ENCODE results near the gene SLC6A3.

Gene SLC6A3

GRCh38 chr5:1445313-1445688, at the start of gene SLC6A3:
Gene SLC6A3 (minus strand): TSS chr5:1445440. CDS start chr5:1443197, 2,243 bp downstream.
- DNase-seq, result no peak

GRCh38 chr5:1493941-1494340, 48.7 kb upstream of the SLC6A3 start:
- no peak for DNase-seq

- no peak for DNase-seq
These were observed 48.2 kb upstream of the SLC6A3 start for GRCh38 chr5:1493413-1493812.

- no peak for DNase-seq
These were observed 47.5 kb upstream of the SLC6A3 start for GRCh38 chr5:1492757-1493156.

- no peak for DNase-seq
These were observed 45.1 kb upstream of the SLC6A3 start for GRCh38 chr5:1490376-1490775.

GRCh38 chr5:1489754-1490153, 44.5 kb upstream of the SLC6A3 start:
- DNase-seq, result no peak

GRCh38 chr5:1488882-1489680, 43.8 kb upstream of the SLC6A3 start:
- DNase-seq, result peak; percentile 84

- DNase-seq, result no peak
These were observed 42.0 kb upstream of the SLC6A3 start for GRCh38 chr5:1487079-1487764.

GRCh38 chr5:1486271-1486670, 41.0 kb upstream of the SLC6A3 start:
- no peak for DNase-seq

GRCh38 chr5:1485579-1486118, 40.4 kb upstream of the SLC6A3 start:
- no peak for DNase-seq

- DNase-seq, result no peak
These were observed 39.7 kb upstream of the SLC6A3 start for GRCh38 chr5:1484730-1485578.

GRCh38 chr5:1483856-1484729, 38.9 kb upstream of the SLC6A3 start:
- no peak for DNase-seq

GRCh38 chr5:1483064-1483463, 37.8 kb upstream of the SLC6A3 start:
- DNase-seq, result no peak

- DNase-seq, result no peak
These were observed 36.7 kb upstream of the SLC6A3 start for GRCh38 chr5:1481959-1482331.

- no peak for DNase-seq
These were observed 36.2 kb upstream of the SLC6A3 start for GRCh38 chr5:1481266-1481958.

- no peak for DNase-seq
These were observed 35.6 kb upstream of the SLC6A3 start for GRCh38 chr5:1480806-1481205.

GRCh38 chr5:1480217-1480616, 35.0 kb upstream of the SLC6A3 start:
- DNase-seq, result no peak

GRCh38 chr5:1479581-1480188, 34.4 kb upstream of the SLC6A3 start:
- peak; percentile 35 for DNase-seq

- DNase-seq, result no peak
These were observed 33.8 kb upstream of the SLC6A3 start for GRCh38 chr5:1479066-1479465.

- no peak for DNase-seq
These were observed 33.2 kb upstream of the SLC6A3 start for GRCh38 chr5:1478271-1479035.
